B cell (primary cell): ENCODE measurements around the gene ROBO2. TPM values are rescaled to one million over a fixed set of nuclear protein-coding genes. Genes with fewer than 3 reads are reported as not detected.

ENCODE experiments used
- ATAC-seq: fragments of 200-7000 bp; cut with Tn5 transposase; one replicate; pipeline ENCODE4 v1.10.0; 2021; ENCODE audit warnings: low read depth, mild to moderate bottlenecking, moderate number of reproducible peaks, moderate library complexity
- CTCF ChIA-PET: fragments of 350-600 bp; sonication (Branson Sonifier 250); formaldehyde crosslinking; loops from one replicate; lab custom pipeline; 2021; ENCODE audit warnings: antibody characterized with exemption, inconsistent platforms; lab: Charles Lee
- POLR2A ChIA-PET: fragments of 350-600 bp; sonication (Branson Sonifier 250); formaldehyde crosslinking; loops from one replicate; lab custom pipeline; 2021; ENCODE audit warnings: antibody characterized with exemption; lab: Charles Lee
- DNase-seq: peaks from one replicate; pipeline ENCODE4 v3.0.0; 2013
- H2AFZ ChIP-seq: 2 replicates; pipeline ENCODE4 v1.6.1; 2012; ENCODE audit warnings: mild to moderate bottlenecking, low read depth, low read length; ENCODE audit not compliant: insufficient read depth, poor library complexity, severe bottlenecking
- H3K27ac ChIP-seq, 2 donors: 1 replicate in 1 of 2; 2 replicates in 1 of 2; pipeline ENCODE4 v1.5.1; 2012 to 2013; ENCODE audit warnings: low read length in 2 of 2, mild to moderate bottlenecking in 2 of 2, moderate library complexity in 1 of 2
- H3K27me3 ChIP-seq, 4 experiments: fragments of 200-600 bp in 1 of 4; sonication (generic) in 1 of 4; replicated peaks in 1 of 4; 1 replicate in 2 of 4; 2 replicates in 2 of 4; pipeline versions ENCODE4 v1.6.1 to v1.7.0; 2013 to 2016; ENCODE audit warnings: low read length in 3 of 4, mild to moderate bottlenecking in 2 of 4, mixed read lengths in 1 of 4, moderate library complexity in 1 of 4; ENCODE audit not compliant: insufficient read depth in 4 of 4, control insufficient read depth in 3 of 4; ENCODE audit errors: control extremely low read depth in 1 of 4
- H3K36me3 ChIP-seq, 2 experiments: replicated peaks in 1 of 2; 1 replicate in 1 of 2; 2 replicates in 1 of 2; pipeline versions ENCODE4 v1.6.1 to v1.7.1; 2013; ENCODE audit warnings: low read length in 1 of 2; ENCODE audit not compliant: insufficient read depth in 2 of 2, control insufficient read depth in 1 of 2; ENCODE audit errors: control extremely low read depth in 1 of 2, extremely low read depth in 1 of 2
- H3K4me1 ChIP-seq, 2 donors: fragments of 200-600 bp in 1 of 2; sonication (generic) in 1 of 2; 1 replicate in 1 of 2; 2 replicates in 1 of 2; pipeline versions ENCODE4 v1.5.1 to v1.6.1; 2013 to 2017; ENCODE audit warnings: low read length in 2 of 2; ENCODE audit not compliant: control insufficient read depth in 2 of 2, insufficient read depth in 2 of 2
- H3K4me2 ChIP-seq: replicated peaks from 2 replicates; pipeline ENCODE3; 2012; ENCODE audit warnings: mild to moderate bottlenecking, low read depth, low read length; ENCODE audit not compliant: poor library complexity, severe bottlenecking
- H3K4me3 ChIP-seq, 5 experiments: fragments of 200-600 bp in 1 of 5; sonication (generic) in 1 of 5; 1 replicate in 3 of 5; 2 replicates in 2 of 5; pipeline versions ENCODE4 v1.5.1 to v1.7.0; 2011 to 2016; ENCODE audit warnings: low read length in 4 of 5, mild to moderate bottlenecking in 4 of 5, low read depth in 2 of 5, control low read depth in 1 of 5, moderate library complexity in 1 of 5; ENCODE audit not compliant: insufficient read depth in 1 of 5; ENCODE audit errors: control extremely low read depth in 1 of 5, extremely low read depth in 1 of 5
- H3K79me2 ChIP-seq: fragments of 200-600 bp; sonication (generic); one replicate; pipeline ENCODE4 v1.6.0; 2016; ENCODE audit warnings: low read length; ENCODE audit not compliant: control insufficient read depth, insufficient read depth
- H3K9ac ChIP-seq: fragments of 200-600 bp; sonication (generic); 2 replicates; pipeline ENCODE4 v1.6.1; 2017; ENCODE audit warnings: mild to moderate bottlenecking, low read length, moderate library complexity
- H3K9me3 ChIP-seq, 3 donors: one replicate each; pipeline versions ENCODE4 v1.6.1 to v1.7.1; 2013; ENCODE audit warnings: low read length in 2 of 3; ENCODE audit not compliant: control insufficient read depth in 2 of 3, insufficient read depth in 1 of 3; ENCODE audit errors: control extremely low read depth in 1 of 3
- H4K20me1 ChIP-seq: 2 replicates; pipeline ENCODE4 v1.6.0; 2012; ENCODE audit warnings: mild to moderate bottlenecking, low read length; ENCODE audit not compliant: insufficient read depth, control insufficient read depth, poor library complexity, severe bottlenecking
- H3K27ac Mint-ChIP-seq: one replicate; pipeline ENCODE4 v1.8.0; 2021; ENCODE audit warnings: mixed read lengths
- H3K27me3 Mint-ChIP-seq: one replicate; pipeline ENCODE4 v1.8.0; 2021; ENCODE audit warnings: mixed read lengths
- H3K4me1 Mint-ChIP-seq: one replicate; pipeline ENCODE4 v1.8.0; 2021; ENCODE audit warnings: mixed read lengths
- H3K4me3 Mint-ChIP-seq: one replicate; pipeline ENCODE4 v1.8.0; 2021; ENCODE audit warnings: mixed read lengths
- H3K9me3 Mint-ChIP-seq: one replicate; pipeline ENCODE4 v1.8.0; 2022; ENCODE audit warnings: mixed read lengths; ENCODE audit not compliant: insufficient read depth
- EZH2 ChIP-seq: IDR thresholded peaks from 2 replicates; pipeline ENCODE4 v1.6.1; 2012; ENCODE audit warnings: borderline replicate concordance, low read depth, mild to moderate bottlenecking, moderate library complexity, low read length; ENCODE audit not compliant: insufficient read depth, poor library complexity, severe bottlenecking
- WGBS: methylation state at CpG from one replicate; pipeline ENCODE4 v1.1.5; 2013; ENCODE audit warnings: missing lambda C conversion rate; ENCODE audit not compliant: insufficient coverage; 5-methylcytosine and 5-hydroxymethylcytosine counted together
- intact Hi-C: fragments of 100-400 bp; cut with micrococcal nuclease; formaldehyde crosslinking; loops from one replicate; pipeline ENCODE4 v1.10.0; 2022
- polyA plus RNA-seq: library from polyadenylated mRNA; depleted of rRNA; stranded (reverse); fragments of >200 nt; gene quantifications from 2 replicates; pipeline ENCODE4 v1.2.3, GENCODE V29; 2012
- small RNA-seq: library from RNA; depleted of rRNA; stranded (forward); fragments of <200 nt; gene quantifications from one replicate; pipeline ENCODE3, GENCODE V24; 2012; ENCODE audit warnings: low replicate concordance, low read depth; ENCODE audit not compliant: insufficient read length
- total RNA-seq, 2 donors: library from RNA; stranded (reverse); fragments of 120-200 nt in 1 of 2; gene quantifications; 1 replicate in 1 of 2; 2 replicates in 1 of 2; pipeline versions ENCODE4 v1.2.3 to v1.2.4, GENCODE V29; 2013 to 2022
- TF ChIP-seq, protein P1 (sequence below): fragments of 200-600 bp; IDR thresholded peaks from one replicate; pipeline ENCODE4 v1.8.0; 2022; ENCODE audit warnings: antibody characterized with exemption, mild to moderate bottlenecking

The ROBO2 gene
- total and polyA plus RNA-seq, 2 donors (not counting 1 experiment from before 2014, with no cell fraction given) = not detected

DNA sequence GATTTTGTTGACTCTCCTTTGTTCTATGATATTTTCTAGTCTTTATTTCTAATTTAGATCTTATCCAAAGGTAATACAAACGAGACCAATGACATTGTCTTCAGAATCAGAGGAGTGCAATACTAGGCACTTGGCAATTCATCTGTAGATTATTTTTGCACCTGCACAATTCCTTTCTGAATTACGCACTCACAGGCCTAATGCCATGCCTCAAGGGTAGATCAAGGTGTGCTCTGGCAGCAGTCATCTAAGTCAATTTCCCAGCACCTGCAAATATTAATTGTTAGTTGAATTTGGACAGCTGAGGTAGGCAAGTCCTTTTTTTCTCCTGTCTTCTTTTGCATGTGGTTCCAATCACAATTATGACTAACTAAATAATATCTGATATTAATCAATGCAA is 653.2 kb downstream of the ROBO2 start:
- no peak overlapping the region for H3K4me3 ChIP-seq
- DNase-seq (no peak), ATAC-seq (no peak)
- H3K4me2 ChIP-seq = no peak overlapping the region
- no peak overlapping the region for H3K27ac Mint-ChIP-seq
- peaks cover 11% of the 10 kb centered on the region for H3K9me3 Mint-ChIP-seq
- no peak overlapping the region for H3K9ac ChIP-seq
- H3K27me3 Mint-ChIP-seq = no peaks in the 10 kb centered on the region
- peaks cover 0 to 3% (median 0%) of the 10 kb centered on the region in 3 donors for H3K9me3 ChIP-seq
- TF ChIP-seq, protein P1, sequence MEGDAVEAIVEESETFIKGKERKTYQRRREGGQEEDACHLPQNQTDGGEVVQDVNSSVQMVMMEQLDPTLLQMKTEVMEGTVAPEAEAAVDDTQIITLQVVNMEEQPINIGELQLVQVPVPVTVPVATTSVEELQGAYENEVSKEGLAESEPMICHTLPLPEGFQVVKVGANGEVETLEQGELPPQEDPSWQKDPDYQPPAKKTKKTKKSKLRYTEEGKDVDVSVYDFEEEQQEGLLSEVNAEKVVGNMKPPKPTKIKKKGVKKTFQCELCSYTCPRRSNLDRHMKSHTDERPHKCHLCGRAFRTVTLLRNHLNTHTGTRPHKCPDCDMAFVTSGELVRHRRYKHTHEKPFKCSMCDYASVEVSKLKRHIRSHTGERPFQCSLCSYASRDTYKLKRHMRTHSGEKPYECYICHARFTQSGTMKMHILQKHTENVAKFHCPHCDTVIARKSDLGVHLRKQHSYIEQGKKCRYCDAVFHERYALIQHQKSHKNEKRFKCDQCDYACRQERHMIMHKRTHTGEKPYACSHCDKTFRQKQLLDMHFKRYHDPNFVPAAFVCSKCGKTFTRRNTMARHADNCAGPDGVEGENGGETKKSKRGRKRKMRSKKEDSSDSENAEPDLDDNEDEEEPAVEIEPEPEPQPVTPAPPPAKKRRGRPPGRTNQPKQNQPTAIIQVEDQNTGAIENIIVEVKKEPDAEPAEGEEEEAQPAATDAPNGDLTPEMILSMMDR = no peak
- TF ChIP-seq EZH2 = no peak
- no peaks in the 10 kb centered on the region for H4K20me1 ChIP-seq
- H3K27ac ChIP-seq = no peak overlapping the region
- no peaks in the 10 kb centered on the region for H3K27me3 ChIP-seq
- WGBS = 50% methylated on average over 1 of the region's 2 CpGs
- no peaks in the 10 kb centered on the region for H3K4me1 ChIP-seq
- H3K4me3 Mint-ChIP-seq = no peak overlapping the region
- H3K79me2 ChIP-seq = no peaks in the 10 kb centered on the region
- ChIA-PET POLR2A (no interaction called here), CTCF (no interaction called here)
- H3K4me1 Mint-ChIP-seq = no peaks in the 10 kb centered on the region
- intact Hi-C loops = no loop called here
- H3K36me3 ChIP-seq = no peaks in the 10 kb centered on the region
- no peak overlapping the region for H2AFZ ChIP-seq

DNA sequence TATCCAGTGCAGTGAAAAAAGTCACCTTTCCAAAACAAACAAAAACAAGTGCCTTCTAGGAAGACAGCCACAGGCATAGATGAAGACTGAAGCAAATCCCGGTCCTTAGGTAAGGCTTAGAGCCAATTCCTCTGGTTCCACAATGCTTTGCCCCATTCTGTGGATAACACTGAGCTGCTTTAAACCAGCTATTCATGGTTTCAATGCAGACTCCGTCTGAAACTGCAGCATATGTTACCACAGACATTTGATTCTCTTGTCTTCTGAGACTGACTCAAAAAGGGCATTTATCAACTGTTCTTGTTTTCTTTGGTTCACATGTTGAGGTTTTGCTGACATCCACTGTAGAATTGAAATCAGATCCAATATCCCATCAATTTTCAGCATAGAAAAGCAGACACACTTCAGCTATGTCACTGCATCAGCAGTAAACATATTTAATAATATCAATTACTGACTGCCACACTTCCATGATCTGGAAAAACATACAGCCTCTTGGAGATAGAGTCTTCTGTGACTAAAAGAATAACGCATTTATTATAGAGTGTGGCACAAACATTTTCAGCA is 659.3 kb downstream of the ROBO2 start:
- no peak overlapping the region for H3K27ac Mint-ChIP-seq
- TF ChIP-seq EZH2 = no peak
- TF ChIP-seq, protein P1 = no peak
- no peaks in the 10 kb centered on the region for H3K79me2 ChIP-seq

More for the DNA sequence above, 659.3 kb downstream of the ROBO2 start:
- Histone ChIP-seq H3K27ac (no peak overlapping the region), H3K36me3 (no peaks in the 10 kb centered on the region), H2AFZ (no peak overlapping the region), H3K4me2 (no peak overlapping the region), H3K27me3 (no peaks in the 10 kb centered on the region), H4K20me1 (no peaks in the 10 kb centered on the region), H3K9me3 (peaks cover 0 to 8% (median 0%) of the 10 kb centered on the region in 3 donors), H3K4me1 (no peaks in the 10 kb centered on the region), H3K9ac (no peak overlapping the region), H3K4me3 (no peak overlapping the region)
- H3K4me1 Mint-ChIP-seq = no peaks in the 10 kb centered on the region
- POLR2A ChIA-PET = no interaction called here
- H3K9me3 Mint-ChIP-seq = peaks cover 6% of the 10 kb centered on the region
- DNase-seq (no peak), ATAC-seq (no peak)
- intact Hi-C loops = no loop called here
- CTCF ChIA-PET = no interaction called here
- H3K4me3 Mint-ChIP-seq = no peak overlapping the region
- no peaks in the 10 kb centered on the region for H3K27me3 Mint-ChIP-seq
- 86% methylated on average over 2 of the region's 3 CpGs for WGBS

Small RNA genes lying within 50 kb of the gene (small RNA-seq; reads per million reads assigned to genes)
- gene RNU6-386P = not detected
